HG03064 (cell line): ENCODE measurements around the gene SPEM1.

Experiments
- ATAC-seq: cut with Tn5 transposase; IDR thresholded peaks from one replicate; pipeline ENCODE4 v1.9.1; 2021; ENCODE audit warnings: low read depth; ENCODE audit not compliant: unreplicated experiment

The SPEM1 gene

GRCh38 chr17:7417056-7417655 lies 3.0 kb upstream of the SPEM1 start:
- ATAC-seq, result no peak

DNA sequence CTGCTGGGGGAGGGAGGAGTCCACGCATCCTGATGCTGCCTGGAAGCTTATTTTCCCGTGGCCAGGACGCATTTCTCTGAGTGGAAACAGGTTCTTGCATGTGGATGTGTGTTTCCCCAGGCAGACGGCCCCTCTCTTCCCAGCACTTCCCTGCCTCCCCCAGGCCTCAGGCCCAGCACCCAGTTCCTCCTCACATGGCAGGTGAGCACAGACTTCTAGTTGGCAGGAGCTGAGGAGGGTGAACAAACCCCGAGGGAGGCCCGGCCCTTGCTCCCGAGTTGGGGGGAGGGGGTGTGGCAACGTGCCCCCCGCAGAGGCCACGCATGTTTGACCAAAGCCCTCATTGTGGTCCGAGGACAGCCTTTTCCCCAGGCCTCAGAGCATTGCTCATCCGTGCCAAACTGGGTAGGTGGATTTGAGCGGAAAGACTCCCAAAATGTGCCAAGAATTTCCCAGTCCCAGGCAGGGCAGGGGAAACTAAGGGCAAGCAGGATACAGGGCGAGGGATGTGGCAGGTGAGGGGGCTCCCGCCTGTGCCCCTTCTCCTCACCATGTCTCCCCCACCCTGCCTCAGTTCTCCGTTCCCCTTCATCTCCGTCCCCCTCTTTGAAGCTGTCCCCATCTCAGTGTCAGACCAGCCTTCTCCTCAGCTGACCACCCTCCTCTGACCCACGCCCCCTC lies 1.5 kb upstream of the SPEM1 start:
- ATAC-seq, result no peak

DNA sequence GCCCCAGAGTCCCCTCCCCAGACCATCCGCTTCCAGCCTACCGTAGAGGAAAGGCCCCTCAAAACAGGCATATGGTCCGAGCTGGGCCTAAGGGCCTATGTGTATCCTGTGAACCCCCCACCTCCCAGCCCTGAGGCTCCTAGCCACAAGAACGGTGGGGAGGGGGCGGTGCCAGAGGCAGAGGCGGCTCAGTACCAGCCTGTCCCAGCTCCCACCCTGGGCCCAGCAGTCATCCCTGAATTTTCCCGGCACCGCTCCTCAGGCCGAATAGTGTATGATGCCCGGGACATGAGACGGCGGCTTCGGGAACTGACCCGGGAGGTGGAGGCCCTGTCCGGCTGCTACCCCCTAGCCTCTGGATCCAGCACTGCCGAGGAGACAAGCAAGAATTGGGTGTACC lies 1.1 kb downstream of the SPEM1 start:
- ATAC-seq, result no peak

GRCh38 chr17:7423679-7424078 lies 3.6 kb downstream of the SPEM1 start:
- ATAC-seq, result no peak

DNA sequence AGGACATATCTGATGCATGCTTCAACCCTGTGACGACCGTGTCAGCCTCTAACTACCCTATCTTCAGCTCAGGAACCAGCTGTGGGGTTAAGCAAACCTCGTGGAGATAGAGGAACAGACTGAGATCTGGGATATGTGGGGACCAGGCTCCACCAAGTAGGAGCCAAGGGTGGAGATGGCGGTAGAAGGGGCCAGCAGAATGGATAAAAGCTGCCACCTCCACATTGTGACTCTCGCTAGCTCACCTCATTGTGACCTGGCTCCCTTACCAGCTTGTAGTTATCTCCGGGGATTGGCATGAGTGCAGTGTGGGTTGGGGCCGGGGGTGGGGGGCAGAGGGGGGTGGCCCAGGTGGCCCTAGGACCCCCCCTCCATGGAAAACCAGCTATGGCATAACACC lies 5.2 kb downstream of the SPEM1 start, which contains the start of gene SPEM2:
TSS of gene SPEM2 (plus strand) at position 301 of the 400 bp plus-strand sequence. CDS start at position 374, 73 bp downstream.
- ATAC-seq, result no peak

GRCh38 chr17:7425756-7426155 lies 5.6 kb downstream of the SPEM1 start:
- ATAC-seq, result no peak

DNA sequence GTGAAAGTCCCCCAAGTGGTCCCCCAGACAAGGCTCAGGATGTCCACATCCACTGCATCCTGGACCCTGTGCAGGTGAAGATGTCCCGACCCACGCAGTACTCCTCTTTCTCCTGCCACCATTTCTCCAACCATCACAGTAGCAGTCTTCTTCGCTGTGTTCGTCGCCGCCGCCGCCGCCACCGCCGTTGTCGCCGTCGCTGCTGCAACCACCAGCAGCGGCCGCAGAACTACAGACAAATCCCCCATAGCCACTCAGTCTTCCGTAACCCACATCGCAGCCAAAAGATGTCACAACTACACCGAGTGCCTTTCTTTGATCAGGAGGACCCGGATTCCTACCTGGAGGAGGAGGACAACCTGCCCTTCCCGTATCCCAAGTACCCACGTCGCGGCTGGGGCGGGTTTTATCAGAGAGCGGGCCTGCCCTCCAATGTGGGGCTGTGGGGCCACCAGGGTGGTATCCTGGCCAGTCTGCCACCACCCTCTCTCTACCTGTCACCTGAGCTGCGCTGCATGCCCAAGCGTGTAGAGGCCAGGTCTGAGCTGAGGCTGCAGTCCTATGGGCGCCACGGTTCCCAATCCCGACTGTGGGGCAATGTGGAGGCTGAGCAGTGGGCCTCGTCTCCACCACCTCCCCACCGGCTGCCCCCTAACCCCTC lies 6.2 kb downstream of the SPEM1 start:
- ATAC-seq, result no peak

- ATAC-seq, result no peak
Observed at GRCh38 chr17:7426896-7427489, 6.9 kb downstream of the SPEM1 start.

- no peak for ATAC-seq
Observed at GRCh38 chr17:7427549-7427948, 7.4 kb downstream of the SPEM1 start.

- ATAC-seq, result no peak
Observed at GRCh38 chr17:7428557-7428956, 8.4 kb downstream of the SPEM1 start, which contains the start of gene SPEM3. SPEM3 (plus strand) TSS chr17:7428857; CDS start chr17:7428903, 46 bp downstream.

- ATAC-seq, result no peak
Observed at GRCh38 chr17:7429722-7430121, 9.6 kb downstream of the SPEM1 start.

DNA sequence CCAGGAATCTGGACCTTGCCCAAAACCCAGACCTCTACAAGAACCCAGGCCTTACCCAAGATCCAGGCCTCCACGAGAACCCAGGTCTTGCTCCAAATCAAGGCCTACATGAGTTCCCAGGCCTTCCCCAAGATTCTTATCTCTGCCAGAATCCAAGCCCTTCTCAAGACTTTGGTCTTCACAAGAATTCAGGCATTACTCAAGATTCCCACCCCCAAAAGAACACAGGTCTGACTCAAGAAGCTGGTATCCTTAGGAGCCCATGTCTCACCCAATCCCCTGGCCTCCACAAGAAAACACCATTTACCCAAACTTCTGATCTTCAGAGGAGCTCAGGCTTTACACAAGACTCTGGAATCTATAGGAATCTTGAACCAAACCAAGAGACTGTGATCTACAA lies 11.1 kb downstream of the SPEM1 start:
- ATAC-seq, result no peak

GRCh38 chr17:7432296-7432695 lies 12.2 kb downstream of the SPEM1 start:
- no peak for ATAC-seq

GRCh38 chr17:7435676-7436555 lies 15.8 kb downstream of the SPEM1 start:
- ATAC-seq, result peak; percentile 9

DNA sequence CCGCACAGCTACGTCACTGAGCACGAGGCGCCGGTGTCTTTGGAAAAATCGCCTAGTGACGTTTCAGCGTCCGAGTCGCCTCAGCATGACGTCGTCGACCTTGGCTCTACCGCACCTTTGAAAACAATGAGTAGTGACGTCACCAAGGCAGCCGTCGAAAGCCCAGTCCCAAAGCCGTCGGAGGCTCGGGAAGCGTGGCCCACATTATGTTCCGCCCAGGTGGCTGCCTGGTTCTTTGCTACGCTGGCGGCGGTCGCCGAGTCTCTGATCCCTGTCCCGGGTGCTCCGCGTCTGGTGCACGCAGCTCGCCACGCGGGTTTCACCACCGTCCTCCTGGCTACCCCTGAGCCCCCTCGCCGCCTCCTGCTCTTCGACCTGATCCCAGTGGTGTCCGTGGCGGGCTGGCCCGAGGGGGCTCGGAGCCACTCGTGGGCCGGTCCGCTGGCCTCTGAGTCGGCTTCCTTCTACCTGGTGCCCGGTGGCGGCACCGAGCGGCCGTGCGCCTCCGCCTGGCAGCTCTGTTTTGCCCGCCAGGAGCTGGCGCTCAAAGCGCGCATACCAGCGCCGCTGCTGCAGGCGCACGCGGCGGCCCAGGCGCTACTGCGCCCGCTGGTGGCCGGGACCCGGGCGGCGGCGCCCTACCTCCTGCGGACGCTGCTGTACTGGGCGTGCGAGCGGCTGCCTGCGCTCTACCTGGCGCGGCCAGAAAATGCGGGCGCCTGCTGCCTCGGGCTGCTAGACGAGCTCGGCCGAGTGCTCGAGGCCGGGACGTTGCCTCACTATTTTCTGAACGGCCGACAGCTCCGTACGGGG lies 16.6 kb downstream of the SPEM1 start:
- ATAC-seq, result no peak

DNA sequence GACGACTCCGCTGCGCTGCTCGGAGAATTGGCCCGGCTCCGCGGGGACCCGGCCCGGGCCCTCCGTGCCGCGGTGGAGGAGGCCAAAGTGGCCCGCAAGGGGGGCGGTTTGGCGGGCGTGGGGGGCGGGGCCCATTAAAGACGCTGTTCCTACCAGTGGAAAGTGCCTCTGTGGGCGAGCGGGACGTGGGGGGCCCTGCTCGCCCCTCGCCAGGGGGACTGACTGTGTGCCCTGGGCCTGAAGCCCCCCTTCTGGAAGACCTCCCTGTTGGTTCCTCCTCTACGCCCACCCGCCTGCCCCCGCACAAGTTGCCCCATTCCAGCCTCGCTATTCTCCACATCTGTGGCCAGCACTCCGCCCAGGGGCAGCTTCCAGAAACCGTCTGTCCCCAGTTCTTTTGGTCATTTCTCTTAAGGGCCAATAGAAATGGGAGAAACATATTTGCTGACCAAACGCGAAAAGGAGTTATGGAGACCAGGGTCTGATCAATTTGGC lies 17.3 kb downstream of the SPEM1 start:
- no peak for ATAC-seq

DNA sequence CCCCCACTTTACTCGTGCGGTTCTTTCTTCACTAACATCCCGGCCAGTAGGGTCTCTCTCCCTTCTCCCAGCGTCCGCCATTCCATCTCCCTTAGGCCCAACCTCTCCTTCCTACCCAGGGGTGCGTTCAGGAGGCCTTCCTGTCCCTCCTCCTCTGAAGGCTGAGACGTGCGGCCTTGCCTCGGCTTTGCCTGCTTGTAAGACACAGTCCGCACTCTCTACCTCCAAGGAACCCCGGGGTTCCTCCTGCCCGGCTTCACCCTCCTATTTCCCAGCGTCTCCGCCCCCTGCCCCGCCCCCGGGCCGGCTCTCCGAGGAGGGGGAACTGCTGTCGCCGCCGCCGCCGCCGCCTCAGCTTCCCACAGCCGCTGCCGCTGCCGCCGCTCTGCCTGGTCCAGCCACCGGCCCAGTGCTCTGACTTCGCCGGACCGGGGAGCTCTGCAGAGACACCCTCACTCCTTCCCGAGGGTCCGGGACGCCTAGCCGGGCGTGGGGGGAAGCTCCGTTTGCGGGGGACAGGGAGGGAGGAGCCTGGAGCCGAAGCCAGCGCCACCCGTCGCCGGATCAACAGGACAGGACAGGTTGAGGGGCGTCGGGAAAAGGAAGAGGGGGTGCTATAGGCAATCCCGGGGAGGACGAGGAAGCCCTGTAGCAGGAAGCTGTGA lies 18.0 kb downstream of the SPEM1 start:
- no peak for ATAC-seq

DNA sequence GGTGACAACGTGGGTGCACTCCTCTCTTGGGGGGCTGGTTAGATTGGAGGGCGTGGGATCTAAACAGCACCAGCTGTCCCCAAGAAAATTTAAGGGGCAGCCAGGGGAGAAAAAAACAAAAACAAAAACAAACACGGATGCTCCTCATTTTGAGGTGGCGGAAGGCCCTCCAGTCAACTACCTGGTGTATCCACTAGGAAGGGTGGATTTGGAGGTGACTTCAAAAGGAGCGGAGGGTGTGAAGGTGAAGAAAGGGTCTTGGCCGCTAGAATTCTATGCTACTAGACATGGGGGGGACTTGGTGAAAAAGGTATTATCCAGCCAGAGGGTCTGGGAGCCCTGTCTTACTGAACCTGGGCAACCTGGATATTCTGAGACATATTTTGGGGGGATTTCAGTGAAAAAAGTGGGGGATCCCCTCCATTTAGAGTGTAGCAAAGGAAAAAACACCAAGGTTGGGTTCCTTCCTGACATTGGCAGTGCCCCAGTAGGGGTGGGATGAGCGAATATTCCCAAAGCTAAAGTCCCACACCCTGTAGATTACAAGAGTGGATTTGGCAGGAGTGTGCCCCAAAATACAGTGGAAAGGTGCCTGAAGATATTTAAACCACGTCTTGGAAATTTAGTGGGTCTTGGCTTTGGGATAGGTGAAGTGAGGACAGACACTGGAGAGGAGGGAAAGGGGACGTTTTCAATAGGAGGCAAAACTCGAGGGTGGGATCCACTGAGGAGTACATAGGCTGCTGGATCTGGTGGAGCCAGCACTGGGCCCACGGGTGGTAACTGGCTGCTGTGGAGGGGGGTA lies 18.7 kb downstream of the SPEM1 start:
- ATAC-seq, result no peak
